ENCODE measurements around the gene PDGFC.
"Not testable (repeated sequence)": the region's sequence is repeated elsewhere in the genome, so short reads cannot be mapped to it uniquely, and the experiment has no call there.

PDGFC gene

GRCh38 chr4:156950948-156951347, 20.7 kb downstream of the PDGFC start:
- no peak for DNase-seq (ENCODE audit: low read depth)

DNA sequence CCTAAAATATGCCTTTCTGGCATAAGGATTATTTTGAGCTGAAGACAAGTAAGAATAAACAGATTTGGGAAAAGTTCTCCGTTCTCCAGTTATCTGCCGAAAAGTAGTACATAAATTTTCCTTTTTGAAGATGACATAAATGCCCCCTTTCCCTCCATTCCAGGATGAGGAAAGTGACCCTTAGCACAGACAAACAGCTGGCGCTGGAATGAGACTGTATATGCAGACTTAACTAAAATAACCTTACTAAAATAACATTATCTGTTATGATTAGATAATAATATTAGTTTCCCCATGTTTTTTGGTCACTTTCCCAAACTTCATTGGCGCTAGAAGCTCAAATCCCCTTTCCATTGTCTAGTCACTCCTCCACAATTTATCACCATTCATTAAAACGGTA, 21.5 kb downstream of the PDGFC start:
- no peak for DNase-seq (ENCODE audit: low read depth)

GRCh38 chr4:156949373-156949814, 22.2 kb downstream of the PDGFC start:
- DNase-seq (ENCODE audit: low read depth) = no peak

GRCh38 chr4:156948738-156949137, 22.9 kb downstream of the PDGFC start:
- no peak for DNase-seq (ENCODE audit: low read depth)

GRCh38 chr4:156948133-156948532, 23.5 kb downstream of the PDGFC start:
- DNase-seq (ENCODE audit: low read depth) = no peak

GRCh38 chr4:156946516-156947424, 24.8 kb downstream of the PDGFC start:
- DNase-seq (ENCODE audit: low read depth) = peak; percentile 97

- no peak for DNase-seq (ENCODE audit: low read depth)
Measured at GRCh38 chr4:156945532-156945931, 26.1 kb downstream of the PDGFC start.

DNA sequence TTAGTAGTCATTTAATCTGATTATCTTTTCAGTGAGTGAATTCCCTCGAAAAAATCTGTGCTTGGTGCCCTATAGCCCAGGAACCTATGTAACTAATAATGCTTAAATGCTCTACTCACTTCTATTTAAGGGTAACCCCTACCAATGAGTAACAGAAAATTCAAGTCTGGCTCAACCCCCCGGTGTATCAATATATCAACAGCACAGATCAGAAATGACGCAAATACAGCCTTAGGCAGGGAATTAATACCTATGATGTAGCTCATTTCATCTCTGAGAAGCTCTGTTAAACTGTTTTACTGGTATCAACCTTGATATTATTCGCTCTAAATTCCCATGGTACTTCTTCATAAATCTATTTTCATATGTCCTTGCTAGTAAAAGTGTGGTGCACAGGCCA, 28.6 kb downstream of the PDGFC start:
- no peak for DNase-seq (ENCODE audit: low read depth)

DNA sequence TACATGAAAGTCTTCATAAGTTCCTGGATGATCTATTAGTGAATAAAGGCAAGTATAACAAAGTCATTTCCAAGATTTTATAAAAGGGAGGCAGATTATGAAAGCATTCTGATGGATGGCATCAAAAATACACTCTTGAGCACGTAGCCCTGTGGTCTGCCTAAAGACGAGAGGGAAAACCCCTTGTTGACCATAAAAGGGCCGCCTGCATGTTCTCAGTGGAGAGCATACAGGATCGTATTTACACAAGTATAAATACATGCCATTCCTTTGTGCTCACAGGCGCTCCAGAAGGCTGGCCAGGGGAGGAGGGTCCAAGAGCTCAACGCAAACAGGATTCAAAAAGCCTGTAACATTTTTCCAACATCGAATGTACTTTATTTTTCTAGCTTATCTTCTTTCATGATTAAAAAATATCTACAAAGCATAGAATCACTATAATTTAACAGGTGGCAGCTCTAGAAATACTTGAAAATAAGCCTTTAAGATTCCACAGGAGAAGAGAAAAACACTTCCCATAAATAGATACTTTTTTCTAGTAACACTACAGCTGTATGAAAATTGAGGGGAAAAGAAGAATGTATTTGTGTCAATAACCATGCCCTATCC, 29.6 kb downstream of the PDGFC start:
- DNase-seq (ENCODE audit: low read depth) = peak; percentile 42

GRCh38 chr4:156939801-156940200, 31.8 kb downstream of the PDGFC start:
- no peak for DNase-seq (ENCODE audit: low read depth)

DNA sequence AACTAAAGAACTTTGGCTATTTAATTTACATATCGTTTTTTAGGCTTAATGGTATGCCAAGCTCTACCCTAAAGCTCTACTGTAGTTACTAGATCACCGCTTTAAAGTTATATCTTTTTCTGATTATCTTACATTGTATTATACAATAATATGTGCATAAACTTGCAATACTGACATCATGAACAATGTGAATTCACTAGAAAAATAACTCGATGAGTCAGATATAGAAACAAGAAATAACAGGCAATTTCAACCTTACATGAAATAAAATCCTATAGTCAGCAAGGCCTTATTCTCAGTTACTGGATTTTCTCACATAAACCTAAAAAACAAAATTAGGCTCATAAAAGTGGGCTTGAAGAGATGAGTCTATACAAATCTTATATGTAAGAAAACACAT, 32.5 kb downstream of the PDGFC start:
- DNase-seq (ENCODE audit: low read depth) = no peak

- DNase-seq (ENCODE audit: low read depth) = no peak
Measured at GRCh38 chr4:156934259-156934635, 37.4 kb downstream of the PDGFC start.

- DNase-seq (ENCODE audit: low read depth) = peak; percentile 43
Measured at GRCh38 chr4:156933633-156934258, 37.9 kb downstream of the PDGFC start.

DNA sequence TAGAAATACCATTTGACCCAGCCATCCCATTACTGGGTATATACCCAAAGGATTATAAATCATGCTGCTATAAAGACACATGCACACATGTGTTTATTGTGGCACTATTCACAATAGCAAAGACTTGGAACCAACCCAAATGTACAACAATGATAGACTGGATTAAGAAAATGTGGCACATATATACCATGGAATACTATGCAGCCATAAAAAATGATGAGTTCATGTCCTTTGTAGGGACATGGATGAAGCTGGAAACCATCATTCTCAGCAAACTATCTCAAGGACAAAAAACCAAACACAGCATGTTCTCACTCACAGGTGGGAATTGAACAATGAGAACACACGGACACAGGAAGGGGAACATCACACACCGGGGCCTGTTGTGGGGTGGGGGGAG, 39.2 kb downstream of the PDGFC start:
- DNase-seq (ENCODE audit: low read depth) = not testable (repeated sequence)

DNA sequence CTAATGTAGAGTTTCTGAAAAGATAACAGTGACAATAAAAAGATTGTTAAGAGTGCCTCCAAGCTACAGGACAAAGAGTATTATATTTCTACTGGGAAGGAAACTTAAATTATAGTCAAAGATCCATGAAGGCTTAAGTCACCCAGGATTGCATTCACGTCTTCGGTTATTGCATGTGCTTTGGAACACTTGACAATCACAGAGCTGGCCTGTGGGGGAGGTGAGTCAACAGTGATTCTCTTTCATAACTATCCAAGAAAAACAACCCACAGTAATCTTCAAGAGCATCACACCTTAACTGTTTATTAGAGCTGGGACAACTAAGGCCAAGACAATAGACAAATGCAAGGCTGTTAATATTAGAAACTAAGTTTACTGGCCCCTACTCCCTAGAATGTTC, 40.3 kb downstream of the PDGFC start:
- peak; percentile 55 for DNase-seq (ENCODE audit: low read depth)

GRCh38 chr4:156929386-156930105, 42.1 kb downstream of the PDGFC start:
- DNase-seq (ENCODE audit: low read depth) = no peak

DNA sequence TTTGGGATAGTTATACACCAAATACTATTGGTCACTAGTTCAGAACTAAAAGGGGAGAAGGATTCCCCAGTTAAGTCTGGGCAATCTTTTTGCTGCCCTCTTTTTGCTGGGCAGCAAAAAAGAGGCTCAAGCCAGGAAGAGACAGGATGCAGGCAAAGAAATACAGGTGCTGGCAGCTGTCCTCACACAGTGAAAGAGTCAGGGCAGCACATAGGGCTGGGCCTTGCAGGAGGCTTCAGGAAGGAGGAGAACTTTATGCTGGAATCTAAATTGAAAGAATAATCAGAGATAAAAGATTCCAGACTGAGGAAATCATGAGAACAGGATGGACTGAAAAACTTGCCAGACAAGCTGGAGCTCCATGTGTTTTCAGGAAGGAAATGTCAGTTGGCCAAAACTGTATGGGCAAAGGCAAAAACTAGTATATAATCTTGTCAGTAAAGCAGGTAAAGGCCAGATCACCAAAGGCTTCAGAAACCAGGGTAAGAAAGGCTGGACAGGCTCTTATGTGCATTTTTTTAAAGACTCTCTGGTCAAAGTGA, 46.8 kb downstream of the PDGFC start:
- DNase-seq (ENCODE audit: low read depth) = no peak

DNA sequence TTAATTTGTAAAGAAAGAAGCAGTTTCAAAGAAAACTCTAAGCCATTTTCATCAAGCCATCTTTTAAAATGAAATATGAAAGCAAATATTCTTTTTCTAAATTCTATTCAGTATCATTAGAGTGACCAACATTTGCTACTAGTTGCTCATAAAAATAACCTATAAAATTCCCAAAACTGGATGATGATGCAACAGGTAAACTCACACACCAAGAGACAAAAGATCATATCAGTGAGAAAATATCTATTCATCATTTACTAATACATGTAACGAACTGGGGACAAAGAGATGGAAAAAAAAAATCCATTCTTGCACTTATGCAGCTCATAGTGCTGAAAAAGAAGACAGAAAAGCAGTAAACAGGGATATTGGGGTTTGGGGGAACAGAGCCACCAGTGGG, 48.1 kb downstream of the PDGFC start:
- no peak for DNase-seq (ENCODE audit: low read depth)

- no peak for DNase-seq (ENCODE audit: low read depth)
Measured at GRCh38 chr4:156915221-156915620, 56.4 kb downstream of the PDGFC start.

GRCh38 chr4:156913234-156913633, 58.4 kb downstream of the PDGFC start:
- no peak for DNase-seq (ENCODE audit: low read depth)

DNA sequence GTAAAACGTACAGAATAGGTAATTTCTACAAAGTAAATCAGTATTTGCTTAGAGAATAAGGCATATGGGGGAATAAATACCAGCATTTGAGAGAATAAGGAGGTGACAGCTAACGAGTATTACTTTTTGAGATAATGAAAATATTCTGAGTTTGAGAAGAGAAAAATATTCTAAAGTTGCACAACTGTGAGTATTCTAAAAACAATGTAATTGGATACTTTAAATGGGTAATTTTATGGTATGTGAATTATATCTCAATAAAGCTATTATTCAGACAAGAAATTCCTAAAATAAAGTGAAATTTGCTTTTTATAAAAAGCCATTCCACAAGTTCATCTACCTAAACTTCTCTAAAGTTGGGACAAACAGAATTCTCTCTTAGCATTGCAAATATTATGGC, 62.6 kb downstream of the PDGFC start:
- no peak for DNase-seq (ENCODE audit: low read depth)

DNA sequence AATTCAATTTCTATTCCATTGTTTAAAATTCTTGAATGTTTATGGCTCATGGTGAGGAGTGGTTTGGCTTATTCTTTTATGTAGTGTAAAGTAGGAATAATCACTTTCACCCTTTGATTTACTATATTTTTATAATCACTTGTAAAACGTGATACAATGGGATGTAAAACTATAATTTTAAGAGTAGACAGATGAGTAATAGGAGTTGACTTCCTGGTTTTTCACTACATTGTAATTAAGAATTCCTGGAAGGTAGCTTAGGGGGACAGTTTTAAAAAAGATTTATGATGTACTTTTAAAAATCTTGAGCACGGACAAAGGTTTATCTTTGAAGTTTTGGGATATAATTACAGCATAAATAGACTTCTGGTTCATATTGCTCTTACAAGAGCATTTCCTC, 65.3 kb downstream of the PDGFC start:
- DNase-seq (ENCODE audit: low read depth) = no peak

Measured in stromal cell of bone marrow (primary cell).